Activated T-helper 1 cell treated with anti-CD3 and anti-CD28 coated beads, Interleukin-2, amount 50 U/mL, for 16 hours (primary cell): Measurements from ENCODE around the gene NIP7.
"Not testable (repeated sequence)": the region's sequence is repeated elsewhere in the genome, so short reads cannot be mapped to it uniquely, and the experiment has no call there.

ENCODE experiments used
- DNase-seq, 2 donors: peaks; one replicate each; pipeline ENCODE4 v3.0.0-alpha.2; 2020; ENCODE audit warnings: low read depth in 1 of 2, low spot score in 1 of 2

NIP7 gene

DNA sequence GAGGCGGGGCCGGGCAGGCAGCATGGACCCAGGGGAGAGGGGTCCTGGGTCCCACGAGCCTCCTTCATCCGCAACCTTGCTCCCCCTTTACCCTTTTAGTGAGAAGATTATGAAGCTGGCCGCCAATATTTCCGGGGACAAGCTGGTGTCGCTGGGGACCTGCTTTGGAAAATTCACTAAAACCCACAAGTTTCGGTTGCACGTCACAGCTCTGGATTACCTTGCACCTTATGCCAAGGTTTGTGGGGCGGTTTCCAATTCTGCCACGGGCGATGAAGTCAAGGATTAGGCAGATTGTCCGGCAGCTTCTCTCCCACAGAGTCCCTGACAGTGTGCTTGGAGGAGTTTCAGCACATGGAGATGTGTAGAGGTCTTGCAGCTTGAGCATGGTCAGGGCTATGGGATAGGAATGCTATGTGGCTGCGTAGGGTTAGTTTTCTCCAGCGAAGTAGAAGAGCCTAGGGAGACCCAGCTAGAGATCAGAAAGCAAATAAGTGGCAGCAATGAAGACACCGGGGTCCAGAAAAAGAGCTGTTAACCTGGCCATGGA, 598 bp downstream of the NIP7 start:
- no peak for DNase-seq

- DNase-seq: no peak
These were observed 4.6 kb downstream of the NIP7 start for GRCh38 chr16:69344171-69344570.

DNA sequence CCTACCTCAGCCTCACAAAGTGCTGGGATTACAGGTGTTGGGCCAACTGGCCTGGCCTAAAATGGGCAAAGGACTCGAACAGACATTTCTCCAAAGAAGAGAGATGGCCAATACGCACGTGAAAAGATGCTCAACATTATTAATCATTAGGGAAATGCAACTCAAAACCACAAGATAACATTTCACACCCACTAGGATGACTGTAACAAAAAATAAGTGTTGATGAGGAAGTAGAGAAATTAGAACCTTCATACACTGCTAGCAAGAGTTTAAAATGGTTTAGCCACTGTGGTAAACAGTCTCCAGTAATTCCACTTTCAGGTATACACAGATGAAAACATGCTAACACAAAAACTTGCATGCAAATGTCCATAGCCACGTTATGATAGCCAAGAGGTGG, 6.4 kb downstream of the NIP7 start:
- no peak for DNase-seq

DNA sequence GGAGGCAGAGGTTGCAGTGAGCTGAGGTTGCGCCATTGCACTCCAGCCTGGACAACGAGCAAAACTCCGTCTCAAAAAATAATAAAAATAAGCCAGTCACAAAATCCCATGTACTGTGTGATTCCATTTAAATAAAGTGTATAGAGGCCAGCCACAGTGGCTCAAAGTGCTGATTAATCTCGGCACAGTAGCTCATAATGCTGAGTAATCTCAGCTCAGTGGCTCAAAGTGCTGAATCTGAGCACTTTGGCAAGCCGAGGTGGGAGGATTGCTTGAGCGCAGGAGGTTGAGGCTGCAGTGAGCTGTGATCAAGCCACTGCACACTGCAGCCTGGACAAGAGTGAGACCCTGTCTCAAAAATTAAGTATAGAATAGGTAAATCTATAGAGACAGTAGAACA, 7.1 kb downstream of the NIP7 start:
- no peak for DNase-seq

GRCh38 chr16:69348222-69348621, 8.7 kb downstream of the NIP7 start:
- no peak for DNase-seq

DNA sequence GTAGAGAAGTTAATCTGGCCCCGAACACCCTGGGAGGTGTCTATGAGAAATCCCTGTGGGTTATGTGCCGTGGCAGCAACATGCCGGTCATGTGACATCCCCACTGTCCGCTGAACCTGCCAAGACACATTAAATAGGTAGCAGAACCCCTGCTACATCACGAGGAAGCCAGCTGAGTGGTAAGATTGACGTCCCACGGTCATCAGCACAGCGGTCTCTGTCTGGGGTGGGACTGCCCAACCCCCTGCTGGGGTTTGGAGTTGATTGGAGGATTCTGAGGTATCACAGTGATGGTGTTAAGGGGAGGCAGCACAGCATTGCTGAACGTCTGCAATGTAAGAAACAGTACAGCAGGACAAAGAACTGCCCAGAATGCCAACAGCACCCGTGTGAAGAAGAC, 10.0 kb downstream of the NIP7 start:
- DNase-seq: no peak

- no peak for DNase-seq
These were observed 11.1 kb downstream of the NIP7 start for GRCh38 chr16:69350536-69351133.

- no peak for DNase-seq
These were observed 11.9 kb downstream of the NIP7 start, which contains the start of gene TMED6 for GRCh38 chr16:69351309-69352027. TSS of gene TMED6 (minus strand) at chr16:69351786. CDS start at chr16:69351753, 33 bp downstream.

GRCh38 chr16:69360070-69360469, 20.5 kb downstream of the NIP7 start:
- DNase-seq: not testable (repeated sequence)

- no peak for DNase-seq
These were observed 23.7 kb downstream of the NIP7 start for GRCh38 chr16:69363281-69363717.

DNA sequence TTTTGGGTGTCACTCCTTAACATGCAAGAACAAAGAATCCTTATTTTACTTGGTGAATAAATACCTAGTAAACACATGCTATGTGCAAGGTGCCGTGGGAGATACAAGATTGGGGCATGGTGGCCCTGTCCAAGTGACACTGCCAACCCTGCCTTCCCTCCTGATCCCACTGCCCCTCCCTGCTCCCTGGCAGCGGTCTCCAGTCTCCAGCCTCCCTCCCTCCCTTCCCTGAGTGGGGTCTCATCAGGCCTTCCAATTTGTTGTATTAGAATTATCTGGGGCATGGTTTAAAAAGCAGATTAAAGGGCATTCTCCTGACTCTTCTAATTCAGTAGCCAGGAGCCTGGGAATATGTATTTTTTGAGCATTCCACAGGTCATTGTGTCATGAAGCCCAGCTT, 24.5 kb downstream of the NIP7 start:
- DNase-seq: no peak

GRCh38 chr16:69365901-69366300, 26.3 kb downstream of the NIP7 start:
- no peak for DNase-seq

- DNase-seq: no peak
These were observed 26.9 kb downstream of the NIP7 start for GRCh38 chr16:69366431-69366830.

DNA sequence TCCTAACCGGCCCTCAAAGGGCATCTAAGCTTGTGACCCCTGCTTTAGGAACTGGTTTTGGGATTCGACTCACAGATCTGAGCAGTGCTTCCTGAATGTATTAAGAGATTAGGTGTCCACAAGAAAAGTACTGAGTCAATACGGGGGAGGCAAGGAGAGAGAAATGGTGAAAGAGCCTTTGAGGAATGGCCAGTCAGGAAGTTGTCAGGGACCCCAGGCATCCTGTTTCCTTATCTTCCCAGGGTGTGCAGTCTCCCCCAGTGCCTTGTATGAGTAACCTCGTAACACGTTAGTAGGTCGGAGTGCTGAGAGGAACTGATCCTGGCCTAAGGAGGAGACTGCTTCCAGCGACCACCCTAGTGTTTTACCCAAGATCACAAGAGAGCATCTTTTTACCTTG, 28.4 kb downstream of the NIP7 start:
- DNase-seq: no peak

- DNase-seq: no peak
These were observed 29.3 kb downstream of the NIP7 start for GRCh38 chr16:69368866-69369265.

GRCh38 chr16:69371564-69371963, 32.0 kb downstream of the NIP7 start:
- DNase-seq: no peak

- DNase-seq: no peak
These were observed 33.4 kb downstream of the NIP7 start for GRCh38 chr16:69373019-69373418.

DNA sequence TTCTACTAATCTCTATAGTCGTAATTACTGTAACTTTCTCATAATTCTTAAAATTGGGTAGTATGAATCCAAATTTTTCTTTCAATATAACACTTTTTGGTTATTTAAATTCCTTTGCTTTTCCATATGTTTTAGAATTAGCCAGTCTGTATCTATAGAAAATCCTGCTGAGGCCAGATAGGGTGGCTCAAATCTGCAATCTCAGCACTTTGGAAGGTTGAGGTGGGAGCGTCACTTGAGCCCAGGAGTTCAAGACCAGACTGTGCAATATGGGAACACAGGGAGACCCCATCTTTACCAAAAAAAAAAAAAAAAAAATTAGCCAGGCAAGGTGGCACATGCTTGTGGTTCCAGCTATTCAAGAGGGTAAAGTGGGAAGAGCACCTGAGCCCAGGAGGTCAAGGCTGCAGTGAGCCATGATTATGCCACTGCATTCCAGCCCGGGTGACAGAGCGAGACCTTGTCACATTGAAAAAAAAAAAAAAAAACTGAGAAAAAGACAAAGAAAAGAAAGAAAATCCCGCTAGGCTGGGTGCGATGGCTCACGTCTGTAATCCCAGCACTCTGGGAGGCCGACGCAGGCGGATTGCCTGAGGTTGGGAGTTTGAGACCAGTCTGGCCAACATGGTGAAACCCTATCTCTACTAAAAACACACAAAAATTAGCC, 37.0 kb downstream of the NIP7 start:
- no peak for DNase-seq

DNA sequence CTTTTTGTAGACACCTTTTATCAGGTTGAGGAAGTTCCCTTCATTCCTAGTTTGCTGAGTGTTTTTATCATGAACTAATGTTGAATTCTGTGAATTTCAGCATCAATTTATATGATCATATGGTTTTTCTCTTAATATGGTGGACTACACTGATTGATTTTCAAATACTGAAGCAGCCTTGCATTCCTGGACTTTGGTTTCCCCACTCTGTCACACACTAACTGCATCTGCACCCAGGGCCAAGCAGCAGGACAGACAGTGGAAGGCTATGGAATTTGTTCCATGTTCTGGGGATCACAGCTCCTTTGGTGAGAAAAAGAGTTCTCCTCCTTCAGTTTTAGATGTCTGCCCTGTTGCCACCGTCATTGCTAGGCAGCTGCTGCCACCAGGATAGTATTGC, 38.5 kb downstream of the NIP7 start:
- no peak for DNase-seq

DNA sequence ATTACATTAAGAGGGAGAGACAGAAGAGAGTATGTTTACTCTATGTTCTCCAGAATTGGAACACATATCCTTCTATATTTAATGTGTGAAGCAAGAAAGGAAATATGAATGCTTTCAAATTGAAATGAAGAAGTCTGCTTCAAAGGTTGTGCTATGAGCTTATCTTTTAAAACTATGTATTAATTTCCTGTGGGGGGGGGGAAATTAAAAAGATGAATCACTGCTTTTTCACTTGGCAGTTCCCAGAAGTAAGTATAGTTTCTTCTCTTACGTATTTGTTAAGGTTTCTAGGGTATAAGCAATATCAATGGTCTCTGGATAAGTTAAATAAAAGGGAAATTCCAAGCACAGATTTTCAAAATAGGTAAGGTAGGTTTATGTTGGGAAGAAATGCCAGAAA, 39.2 kb downstream of the NIP7 start:
- DNase-seq: no peak

DNA sequence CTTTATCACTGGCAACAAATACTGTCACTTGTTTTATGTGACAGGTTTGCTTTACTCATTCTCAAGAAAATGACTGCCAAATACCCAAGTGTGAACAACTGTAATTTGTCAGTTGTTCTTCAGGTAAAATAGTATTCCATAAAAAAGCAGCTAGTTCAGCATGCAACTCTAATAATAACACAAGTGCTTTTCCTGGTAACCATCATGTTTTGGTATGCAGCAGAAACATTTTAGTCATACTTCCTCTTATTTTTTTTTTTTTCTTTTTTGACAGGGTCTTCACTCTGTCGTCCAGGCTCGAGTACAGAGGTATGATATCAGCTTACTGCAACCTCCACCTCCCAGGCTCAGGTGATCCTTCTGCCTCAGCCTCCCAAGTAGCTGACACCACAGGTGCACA, 41.7 kb downstream of the NIP7 start:
- DNase-seq: no peak

DNA sequence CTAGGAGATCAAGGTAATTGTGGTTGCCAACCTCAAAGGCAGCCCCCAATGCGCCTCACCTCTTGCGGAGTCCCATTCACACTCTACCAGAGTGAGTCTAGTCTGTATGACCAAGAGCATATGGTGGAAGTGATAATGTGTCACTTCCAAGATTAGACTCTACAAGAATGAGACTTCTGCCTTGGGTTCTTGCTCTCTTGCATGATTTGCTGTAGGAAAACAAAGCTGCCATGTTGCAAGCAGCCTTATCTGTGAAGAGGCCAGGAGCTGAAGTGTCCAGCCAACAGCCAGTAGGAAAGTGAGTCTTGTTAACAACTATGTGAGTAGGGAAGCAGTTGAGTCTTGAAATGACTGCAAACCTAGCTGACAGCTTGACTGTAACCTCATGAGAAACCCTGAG, 42.8 kb downstream of the NIP7 start:
- DNase-seq: no peak
